ENCODE data around the gene ZNF391.

The ZNF391 gene

DNA sequence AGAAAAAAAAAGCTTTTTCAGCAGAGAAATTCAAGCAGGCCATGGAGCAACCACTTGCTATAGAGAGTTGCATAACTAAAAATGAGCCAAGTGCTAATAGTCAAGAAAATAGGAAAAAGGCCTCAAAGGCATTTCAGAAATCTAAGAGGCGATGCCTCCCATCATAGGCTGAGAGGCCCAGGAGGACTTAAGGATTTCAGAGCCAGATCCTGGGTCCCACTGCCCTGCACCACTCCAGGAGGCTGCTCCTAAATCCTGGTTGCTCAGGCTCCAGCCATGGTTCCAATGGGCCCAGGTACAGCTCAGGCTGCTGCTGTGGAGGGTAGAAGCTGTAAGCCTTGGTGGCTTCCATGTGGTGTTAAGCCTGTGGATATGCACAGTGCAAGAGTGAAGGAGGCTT lies 5.5 kb downstream of the ZNF391 start:
- ChIA-PET CTCF (no interaction called here), POLR2A (no interaction called here)
- Histone ChIP-seq H3K4me1 (ENCODE audit: control extremely low read depth in 1 of 4, control insufficient read depth in 4 of 4, insufficient read depth in 4 of 4, low read length in 3 of 4) (peaks cover 0 to 7% (median 3%) of the 10 kb centered on the region in 4 experiments), H3K4me3 (ENCODE audit: control insufficient read depth in 1 of 7, extremely low read depth in 1 of 7, insufficient read depth in 4 of 7, low read depth in 2 of 7, low read length in 6 of 7) (no peak overlapping the region), H3K27me3 (replicated peaks in 2 of 5; ENCODE audit: control insufficient read depth in 4 of 5, insufficient read depth in 5 of 5, low read length in 4 of 5) (no peaks in the 10 kb centered on the region), H3K9me3 (ENCODE audit: control extremely low read depth in 1 of 5, control insufficient read depth in 4 of 5, insufficient read depth in 2 of 5, low read depth in 1 of 5, low read length in 4 of 5) (peaks cover 6 to 52% (median 20%) of the 10 kb centered on the region in 5 experiments), H3K27ac (ENCODE audit: insufficient read depth in 1 of 2, low read depth in 1 of 2, low read length in 2 of 2, poor library complexity in 1 of 2, severe bottlenecking in 2 of 2) (no peak overlapping the region), H3K36me3 (ENCODE audit: control insufficient read depth in 4 of 4, insufficient read depth in 4 of 4, low read length in 3 of 4) (peaks cover 3 to 43% (median 12%) of the 10 kb centered on the region in 4 experiments)
- no peak for DNase-seq
- 100% methylated on average over 1 of the region's 1 CpG for WGBS (ENCODE audit: insufficient coverage)

DNA sequence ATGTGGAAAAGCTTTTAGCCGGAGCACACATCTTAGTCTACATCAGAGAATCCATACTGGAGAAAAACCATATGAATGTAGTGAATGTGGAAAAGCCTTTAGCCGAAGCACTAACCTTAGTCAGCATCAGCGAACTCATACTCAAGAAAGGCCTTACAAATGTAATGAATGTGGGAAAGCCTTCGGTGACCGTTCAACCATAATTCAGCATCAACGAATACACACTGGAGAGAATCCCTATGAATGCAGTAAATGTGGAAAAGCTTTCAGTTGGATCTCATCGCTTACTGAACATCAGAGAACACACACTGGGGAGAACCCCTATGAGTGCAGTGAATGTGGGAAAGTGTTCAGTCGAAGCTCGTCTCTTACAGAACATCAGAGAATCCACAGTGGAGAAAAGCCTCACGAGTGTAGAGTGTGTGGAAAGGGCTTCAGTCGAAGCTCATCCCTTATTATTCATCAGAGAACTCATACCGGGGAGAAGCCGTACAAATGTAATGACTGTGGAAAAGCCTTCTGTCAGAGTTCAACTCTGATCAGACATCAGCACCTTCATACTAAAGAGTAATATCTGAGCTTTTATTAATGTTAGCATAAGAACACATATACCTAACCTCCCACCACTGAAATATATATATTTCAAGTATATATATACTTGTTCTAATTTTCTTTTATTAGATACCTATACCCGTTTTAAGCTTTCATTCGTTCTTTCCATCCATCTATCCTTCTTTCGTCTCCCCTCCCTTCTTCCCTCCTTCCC lies 12.5 kb downstream of the ZNF391 start:
- 97% methylated on average over 12 of the region's 16 CpGs for WGBS (ENCODE audit: insufficient coverage)
- Histone ChIP-seq H3K4me1 (ENCODE audit: control extremely low read depth in 1 of 4, control insufficient read depth in 4 of 4, insufficient read depth in 4 of 4, low read length in 3 of 4) (no peaks in the 10 kb centered on the region), H3K9me3 (ENCODE audit: control extremely low read depth in 1 of 5, control insufficient read depth in 4 of 5, insufficient read depth in 2 of 5, low read depth in 1 of 5, low read length in 4 of 5) (peaks cover 4 to 70% (median 38%) of the 10 kb centered on the region in 5 experiments), H3K36me3 (ENCODE audit: control insufficient read depth in 4 of 4, insufficient read depth in 4 of 4, low read length in 3 of 4) (peaks cover 8 to 60% (median 18%) of the 10 kb centered on the region in 4 experiments), H3K4me3 (ENCODE audit: control insufficient read depth in 1 of 7, extremely low read depth in 1 of 7, insufficient read depth in 4 of 7, low read depth in 2 of 7, low read length in 6 of 7) (no peak overlapping the region), H3K27me3 (replicated peaks in 2 of 5; ENCODE audit: control insufficient read depth in 4 of 5, insufficient read depth in 5 of 5, low read length in 4 of 5) (no peaks in the 10 kb centered on the region), H3K27ac (ENCODE audit: insufficient read depth in 1 of 2, low read depth in 1 of 2, low read length in 2 of 2, poor library complexity in 1 of 2, severe bottlenecking in 2 of 2) (no peak overlapping the region)
- ChIA-PET POLR2A (no interaction called here), CTCF (interaction anchor here (0.9 kb wide), 1 partner anchor 26 kb away, joined by 3 read pairs; no protein-coding TSS in a partner anchor)
- DNase-seq: no peak

DNA sequence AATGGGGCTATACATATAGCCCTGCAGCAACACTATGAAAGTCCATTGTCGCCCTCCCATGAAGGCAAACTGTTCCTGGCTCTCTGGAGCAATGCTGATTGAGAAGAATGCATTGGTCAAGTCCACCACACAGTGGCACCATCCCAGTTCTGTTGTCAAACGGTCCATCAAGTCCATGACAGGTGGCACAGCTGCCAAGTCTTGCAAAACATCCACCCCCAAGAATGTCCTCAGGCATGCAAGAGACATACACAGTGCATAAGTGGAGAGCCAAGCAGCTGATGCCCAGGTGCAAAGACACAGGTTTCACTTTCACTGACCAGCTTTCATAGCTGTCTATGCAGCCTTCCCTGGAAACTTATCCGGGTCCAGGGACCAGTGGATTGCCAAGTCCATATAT lies 17.5 kb downstream of the ZNF391 start:
- Histone ChIP-seq H3K9me3 (ENCODE audit: control extremely low read depth in 1 of 5, control insufficient read depth in 4 of 5, insufficient read depth in 2 of 5, low read depth in 1 of 5, low read length in 4 of 5) (peaks cover 4 to 32% (median 20%) of the 10 kb centered on the region in 5 experiments), H3K4me3 (ENCODE audit: control insufficient read depth in 1 of 7, extremely low read depth in 1 of 7, insufficient read depth in 4 of 7, low read depth in 2 of 7, low read length in 6 of 7) (no peak overlapping the region), H3K4me1 (ENCODE audit: control extremely low read depth in 1 of 4, control insufficient read depth in 4 of 4, insufficient read depth in 4 of 4, low read length in 3 of 4) (no peaks in the 10 kb centered on the region), H3K27ac (ENCODE audit: insufficient read depth in 1 of 2, low read depth in 1 of 2, low read length in 2 of 2, poor library complexity in 1 of 2, severe bottlenecking in 2 of 2) (no peak overlapping the region), H3K36me3 (ENCODE audit: control insufficient read depth in 4 of 4, insufficient read depth in 4 of 4, low read length in 3 of 4) (peaks cover 0 to 13% (median 0%) of the 10 kb centered on the region in 4 experiments), H3K27me3 (replicated peaks in 2 of 5; ENCODE audit: control insufficient read depth in 4 of 5, insufficient read depth in 5 of 5, low read length in 4 of 5) (no peaks in the 10 kb centered on the region)
- DNase-seq: no peak
- 100% methylated on average over 1 of the region's 3 CpGs for WGBS (ENCODE audit: insufficient coverage)
- ChIA-PET POLR2A (no interaction called here), CTCF (no interaction called here)

DNA sequence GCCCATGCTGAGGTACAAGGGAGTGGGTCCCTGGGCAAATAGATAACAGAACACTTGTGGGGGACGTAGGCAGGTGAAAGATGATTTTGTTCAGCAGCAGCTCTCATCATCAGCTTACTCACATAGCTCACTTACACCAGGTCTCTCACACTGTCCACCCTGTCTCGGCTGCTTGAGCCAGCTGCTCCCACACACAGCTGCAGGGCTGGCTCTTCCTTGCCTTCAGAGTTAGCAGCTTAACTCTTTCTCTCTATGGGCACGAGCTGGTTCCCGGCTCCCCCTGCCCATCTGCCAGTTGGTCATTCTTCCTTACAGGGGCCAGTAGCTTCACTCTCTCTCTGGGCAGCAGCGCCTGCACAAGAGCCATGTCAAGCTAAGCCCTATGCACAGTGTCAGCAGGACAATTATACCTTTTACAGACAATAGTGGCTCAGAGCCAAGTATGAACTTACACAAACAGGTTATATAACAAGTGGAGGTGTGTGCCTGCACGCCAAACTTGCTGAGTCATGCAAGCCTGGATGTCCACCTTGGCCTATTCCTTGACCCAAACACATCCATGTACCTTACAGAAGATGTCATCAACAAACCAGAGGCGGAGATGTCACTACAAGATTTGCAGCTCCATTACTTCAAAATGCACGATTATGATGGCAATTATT lies 18.7 kb downstream of the ZNF391 start:
- H3K4me1 ChIP-seq (ENCODE audit: control extremely low read depth in 1 of 4, control insufficient read depth in 4 of 4, insufficient read depth in 4 of 4, low read length in 3 of 4): no peaks in the 10 kb centered on the region
- POLR2A ChIA-PET: no interaction called here
- H3K27ac ChIP-seq (ENCODE audit: insufficient read depth in 1 of 2, low read depth in 1 of 2, low read length in 2 of 2, poor library complexity in 1 of 2, severe bottlenecking in 2 of 2): no peak overlapping the region
- no peak for DNase-seq
- H3K27me3 ChIP-seq (replicated peaks in 2 of 5; ENCODE audit: control insufficient read depth in 4 of 5, insufficient read depth in 5 of 5, low read length in 4 of 5): no peaks in the 10 kb centered on the region
- 83% methylated on average over 5 of the region's 8 CpGs for WGBS (ENCODE audit: insufficient coverage)
- CTCF ChIA-PET: interaction anchor here (1.0 kb wide), 1 partner anchor 15 kb away, joined by 3 read pairs; no protein-coding TSS in a partner anchor
- peaks cover 4 to 28% (median 10%) of the 10 kb centered on the region in 5 experiments for H3K9me3 ChIP-seq (ENCODE audit: control extremely low read depth in 1 of 5, control insufficient read depth in 4 of 5, insufficient read depth in 2 of 5, low read depth in 1 of 5, low read length in 4 of 5)
- H3K36me3 ChIP-seq (ENCODE audit: control insufficient read depth in 4 of 4, insufficient read depth in 4 of 4, low read length in 3 of 4): peaks cover 0 to 7% (median 0%) of the 10 kb centered on the region in 4 experiments
- H3K4me3 ChIP-seq (ENCODE audit: control insufficient read depth in 1 of 7, extremely low read depth in 1 of 7, insufficient read depth in 4 of 7, low read depth in 2 of 7, low read length in 6 of 7): no peak overlapping the region

DNA sequence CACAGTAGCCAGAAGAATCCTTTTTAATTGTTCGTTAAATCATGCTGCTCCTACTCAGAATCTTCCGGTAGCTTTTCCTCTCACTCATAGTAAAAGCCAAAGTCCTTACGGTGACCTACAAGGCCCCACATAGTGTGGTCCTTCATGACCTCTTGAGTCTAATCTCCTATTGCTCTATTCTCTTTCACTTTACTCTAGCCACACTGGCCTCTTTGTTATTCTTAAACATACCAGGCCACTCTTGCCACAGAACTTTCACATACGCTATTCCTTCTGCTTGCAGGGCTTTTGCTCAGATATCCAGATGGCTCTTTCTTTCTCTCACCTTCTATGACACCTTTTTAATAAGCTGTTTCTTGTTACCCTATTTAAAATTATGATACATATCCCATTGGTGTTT lies 25.7 kb downstream of the ZNF391 start:
- Histone ChIP-seq H3K9me3 (ENCODE audit: control extremely low read depth in 1 of 5, control insufficient read depth in 4 of 5, insufficient read depth in 2 of 5, low read depth in 1 of 5, low read length in 4 of 5) (peaks cover 0 to 22% (median 4%) of the 10 kb centered on the region in 5 experiments), H3K4me3 (ENCODE audit: control insufficient read depth in 1 of 7, extremely low read depth in 1 of 7, insufficient read depth in 4 of 7, low read depth in 2 of 7, low read length in 6 of 7) (no peak overlapping the region), H3K27ac (ENCODE audit: insufficient read depth in 1 of 2, low read depth in 1 of 2, low read length in 2 of 2, poor library complexity in 1 of 2, severe bottlenecking in 2 of 2) (no peak overlapping the region), H3K27me3 (replicated peaks in 2 of 5; ENCODE audit: control insufficient read depth in 4 of 5, insufficient read depth in 5 of 5, low read length in 4 of 5) (no peaks in the 10 kb centered on the region), H3K36me3 (ENCODE audit: control insufficient read depth in 4 of 4, insufficient read depth in 4 of 4, low read length in 3 of 4) (no peaks in the 10 kb centered on the region), H3K4me1 (ENCODE audit: control extremely low read depth in 1 of 4, control insufficient read depth in 4 of 4, insufficient read depth in 4 of 4, low read length in 3 of 4) (no peaks in the 10 kb centered on the region)
- ChIA-PET POLR2A (interaction anchor here (0.6 kb wide), 1 partner anchor 17 kb away, joined by 3 read pairs; no protein-coding TSS in a partner anchor), CTCF (no interaction called here)
- DNase-seq: no peak
- 91% methylated on average over 4 of the region's 4 CpGs for WGBS (ENCODE audit: insufficient coverage)

DNA sequence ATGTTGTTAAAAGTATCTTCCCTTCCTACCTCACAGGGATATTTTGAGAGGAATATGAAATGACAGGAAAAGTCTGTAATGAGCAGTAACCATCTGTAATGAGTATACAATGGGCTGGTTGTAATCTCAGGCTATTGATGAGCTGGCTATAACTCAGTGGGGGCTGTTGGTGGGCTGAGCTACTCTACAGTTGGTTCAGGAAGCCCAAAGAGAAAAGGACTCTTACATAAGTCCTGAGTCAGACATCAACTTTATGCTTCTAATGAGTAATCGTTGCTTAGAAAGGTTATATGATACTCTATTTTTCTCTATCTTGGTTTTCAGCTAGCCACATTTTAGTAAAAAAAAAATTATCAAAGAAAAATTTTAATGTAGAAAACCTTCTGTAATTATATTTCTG lies 26.4 kb downstream of the ZNF391 start:
- Histone ChIP-seq H3K36me3 (ENCODE audit: control insufficient read depth in 4 of 4, insufficient read depth in 4 of 4, low read length in 3 of 4) (no peaks in the 10 kb centered on the region), H3K27ac (ENCODE audit: insufficient read depth in 1 of 2, low read depth in 1 of 2, low read length in 2 of 2, poor library complexity in 1 of 2, severe bottlenecking in 2 of 2) (no peak overlapping the region), H3K9me3 (ENCODE audit: control extremely low read depth in 1 of 5, control insufficient read depth in 4 of 5, insufficient read depth in 2 of 5, low read depth in 1 of 5, low read length in 4 of 5) (peaks cover 0 to 24% (median 4%) of the 10 kb centered on the region in 5 experiments), H3K4me3 (ENCODE audit: control insufficient read depth in 1 of 7, extremely low read depth in 1 of 7, insufficient read depth in 4 of 7, low read depth in 2 of 7, low read length in 6 of 7) (no peak overlapping the region), H3K27me3 (replicated peaks in 2 of 5; ENCODE audit: control insufficient read depth in 4 of 5, insufficient read depth in 5 of 5, low read length in 4 of 5) (no peaks in the 10 kb centered on the region), H3K4me1 (ENCODE audit: control extremely low read depth in 1 of 4, control insufficient read depth in 4 of 4, insufficient read depth in 4 of 4, low read length in 3 of 4) (no peaks in the 10 kb centered on the region)
- WGBS (ENCODE audit: insufficient coverage): no CpG with 5 or more reads among the region's 1 CpG
- CTCF ChIA-PET: no interaction called here
- no peak for DNase-seq
- POLR2A ChIA-PET: no interaction called here

DNA sequence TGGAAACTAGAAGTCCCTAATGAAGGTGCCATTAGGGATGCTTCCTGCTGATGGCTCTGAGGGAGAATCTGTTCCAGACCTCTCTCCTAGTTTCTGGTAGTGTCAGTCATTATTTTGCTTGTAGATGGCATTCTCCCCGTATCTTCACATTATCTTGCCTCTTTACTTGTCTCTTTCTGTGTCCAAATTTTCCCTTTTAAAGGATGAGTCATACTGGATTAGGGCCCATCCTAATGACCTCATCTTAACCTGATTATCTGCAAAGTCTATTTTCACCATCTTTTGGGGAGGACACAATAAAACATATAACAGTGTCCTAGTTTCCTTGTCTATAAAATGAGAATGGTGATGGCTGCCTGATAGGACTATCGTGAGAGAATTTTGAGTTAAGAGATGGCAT lies 27.3 kb downstream of the ZNF391 start:
- 100% methylated on average over 1 of the region's 2 CpGs for WGBS (ENCODE audit: insufficient coverage)
- POLR2A ChIA-PET: no interaction called here

More for the DNA sequence above, 27.3 kb downstream of the ZNF391 start:
- H3K4me3 ChIP-seq (ENCODE audit: control insufficient read depth in 1 of 7, extremely low read depth in 1 of 7, insufficient read depth in 4 of 7, low read depth in 2 of 7, low read length in 6 of 7): no peak overlapping the region
- no peaks in the 10 kb centered on the region for H3K36me3 ChIP-seq (ENCODE audit: control insufficient read depth in 4 of 4, insufficient read depth in 4 of 4, low read length in 3 of 4)
- H3K4me1 ChIP-seq (ENCODE audit: control extremely low read depth in 1 of 4, control insufficient read depth in 4 of 4, insufficient read depth in 4 of 4, low read length in 3 of 4): no peaks in the 10 kb centered on the region
- no peak for DNase-seq
- no peaks in the 10 kb centered on the region for H3K27me3 ChIP-seq (replicated peaks in 2 of 5; ENCODE audit: control insufficient read depth in 4 of 5, insufficient read depth in 5 of 5, low read length in 4 of 5)
- CTCF ChIA-PET: no interaction called here
- H3K9me3 ChIP-seq (ENCODE audit: control extremely low read depth in 1 of 5, control insufficient read depth in 4 of 5, insufficient read depth in 2 of 5, low read depth in 1 of 5, low read length in 4 of 5): peaks cover 0 to 20% (median 4%) of the 10 kb centered on the region in 5 experiments
- H3K27ac ChIP-seq (ENCODE audit: insufficient read depth in 1 of 2, low read depth in 1 of 2, low read length in 2 of 2, poor library complexity in 1 of 2, severe bottlenecking in 2 of 2): no peak overlapping the region

Measured in common myeloid progenitor, CD34-positive (primary cell).